Measurements from ENCODE around the gene CIDEB.

Gene CIDEB

GRCh38 chr14:24325963-24326362 lies 18.2 kb upstream of the CIDEB start:
- DNase-seq (ENCODE audit: low read depth) = no peak
- no peak overlapping the region for H3K4me3 ChIP-seq (ENCODE audit: low read depth, low read length)
- TF ChIP-seq CTCF (IDR thresholded peaks at IDR 0.05; ENCODE audit: control insufficient read depth, extremely low read depth, insufficient read depth) = no peak

- TF ChIP-seq CTCF (IDR thresholded peaks at IDR 0.05; ENCODE audit: control insufficient read depth, extremely low read depth, insufficient read depth) = no peak
- no peak overlapping the region for H3K4me3 ChIP-seq (ENCODE audit: low read depth, low read length)
- DNase-seq (ENCODE audit: low read depth) = no peak
Observed at GRCh38 chr14:24325041-24325530, 17.3 kb upstream of the CIDEB start.

GRCh38 chr14:24324024-24324423 lies 16.2 kb upstream of the CIDEB start:
- no peak for DNase-seq (ENCODE audit: low read depth)
- TF ChIP-seq CTCF (IDR thresholded peaks at IDR 0.05; ENCODE audit: control insufficient read depth, extremely low read depth, insufficient read depth) = no peak
- H3K4me3 ChIP-seq (ENCODE audit: low read depth, low read length) = no peak overlapping the region

GRCh38 chr14:24323341-24323740 lies 15.6 kb upstream of the CIDEB start:
- H3K4me3 ChIP-seq (ENCODE audit: low read depth, low read length) = no peak overlapping the region
- no peak for DNase-seq (ENCODE audit: low read depth)
- TF ChIP-seq CTCF (IDR thresholded peaks at IDR 0.05; ENCODE audit: control insufficient read depth, extremely low read depth, insufficient read depth) = no peak

- H3K4me3 ChIP-seq (ENCODE audit: low read depth, low read length) = no peak overlapping the region
- no peak for DNase-seq (ENCODE audit: low read depth)
- no peak for TF ChIP-seq CTCF (IDR thresholded peaks at IDR 0.05; ENCODE audit: control insufficient read depth, extremely low read depth, insufficient read depth)
Observed at GRCh38 chr14:24322672-24323071, 14.9 kb upstream of the CIDEB start.

- TF ChIP-seq CTCF (IDR thresholded peaks at IDR 0.05; ENCODE audit: control insufficient read depth, extremely low read depth, insufficient read depth) = no peak
- no peak for DNase-seq (ENCODE audit: low read depth)
- no peak overlapping the region for H3K4me3 ChIP-seq (ENCODE audit: low read depth, low read length)
Observed at GRCh38 chr14:24321212-24321975, 13.6 kb upstream of the CIDEB start.

Measured in LNCaP clone FGC (cell line).